ENCODE measurements around the gene DVL2.
"Not testable (repeated sequence)": the region's sequence is repeated elsewhere in the genome, so short reads cannot be mapped to it uniquely, and the experiment has no call there.

DVL2 gene

DNA sequence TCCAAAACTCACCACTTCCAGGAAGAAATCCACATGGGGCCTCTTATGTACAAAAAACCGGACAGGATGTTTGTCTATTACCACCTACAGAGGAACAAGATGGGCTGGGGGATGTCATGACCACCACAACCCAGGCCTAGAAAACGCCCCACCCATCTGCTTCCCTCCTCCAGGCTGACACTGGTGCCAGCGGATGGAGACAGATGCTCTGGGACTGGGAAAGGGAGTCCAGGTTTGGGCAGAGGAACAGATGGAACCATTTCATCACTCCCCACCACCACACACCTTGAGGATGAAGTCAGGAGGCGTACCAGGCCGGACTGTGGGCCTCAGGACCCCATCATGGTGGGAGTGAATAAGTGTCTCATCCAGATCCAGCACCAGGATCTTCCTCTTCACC is 12.5 kb upstream of the DVL2 start:
- Histone ChIP-seq H3K4me1 (ENCODE audit: control insufficient read depth in 5 of 5, insufficient read depth in 5 of 5, low read length in 5 of 5) (peaks cover 11 to 39% (median 36%) of the 10 kb centered on the region in 5 donors), H3K9ac (ENCODE audit: low read length in 5 of 5) (no peak overlapping the region)

GRCh38 chr17:7243838-7244237 is 9.5 kb upstream of the DVL2 start:
- H3K9me3 ChIP-seq (ENCODE audit: control insufficient read depth in 5 of 5, low read length in 5 of 5); H3K4me3 ChIP-seq (ENCODE audit: low read depth in 1 of 5, low read length in 5 of 5); H3K27me3 ChIP-seq (ENCODE audit: control insufficient read depth in 5 of 5, insufficient read depth in 4 of 5, low read length in 5 of 5): not testable (repeated sequence)
- Histone ChIP-seq H3K4me1 (ENCODE audit: control insufficient read depth in 5 of 5, insufficient read depth in 5 of 5, low read length in 5 of 5) (peaks cover 11 to 38% (median 35%) of the 10 kb centered on the region in 5 donors), H3K27ac (ENCODE audit: low read depth, low read length) (peak overlapping the region; percentile 99), H3K9ac (ENCODE audit: low read length in 5 of 5) (peak overlapping the region in 3 of 5 donors; percentile 51 to 95 (median 81)), H3K36me3 (ENCODE audit: control insufficient read depth in 5 of 5, insufficient read depth in 5 of 5, low read length in 5 of 5) (peaks cover 3 to 42% (median 34%) of the 10 kb centered on the region in 5 donors)

More for the DNA sequence above, 12.5 kb upstream of the DVL2 start:
- Histone ChIP-seq H3K9me3 (ENCODE audit: control insufficient read depth in 5 of 5, low read length in 5 of 5) (no peaks in the 10 kb centered on the region), H3K27ac (ENCODE audit: low read depth, low read length) (no peak overlapping the region), H3K27me3 (ENCODE audit: control insufficient read depth in 5 of 5, insufficient read depth in 4 of 5, low read length in 5 of 5) (no peaks in the 10 kb centered on the region), H3K36me3 (ENCODE audit: control insufficient read depth in 5 of 5, insufficient read depth in 5 of 5, low read length in 5 of 5) (peaks cover 3 to 30% (median 24%) of the 10 kb centered on the region in 5 donors), H3K4me3 (ENCODE audit: low read depth in 1 of 5, low read length in 5 of 5) (no peak overlapping the region)

GRCh38 chr17:7243453-7243729 is 9.1 kb upstream of the DVL2 start:
- H3K9ac ChIP-seq (ENCODE audit: low read length in 5 of 5) = peak overlapping the region; percentile 81 to 96 (median 94)

DNA sequence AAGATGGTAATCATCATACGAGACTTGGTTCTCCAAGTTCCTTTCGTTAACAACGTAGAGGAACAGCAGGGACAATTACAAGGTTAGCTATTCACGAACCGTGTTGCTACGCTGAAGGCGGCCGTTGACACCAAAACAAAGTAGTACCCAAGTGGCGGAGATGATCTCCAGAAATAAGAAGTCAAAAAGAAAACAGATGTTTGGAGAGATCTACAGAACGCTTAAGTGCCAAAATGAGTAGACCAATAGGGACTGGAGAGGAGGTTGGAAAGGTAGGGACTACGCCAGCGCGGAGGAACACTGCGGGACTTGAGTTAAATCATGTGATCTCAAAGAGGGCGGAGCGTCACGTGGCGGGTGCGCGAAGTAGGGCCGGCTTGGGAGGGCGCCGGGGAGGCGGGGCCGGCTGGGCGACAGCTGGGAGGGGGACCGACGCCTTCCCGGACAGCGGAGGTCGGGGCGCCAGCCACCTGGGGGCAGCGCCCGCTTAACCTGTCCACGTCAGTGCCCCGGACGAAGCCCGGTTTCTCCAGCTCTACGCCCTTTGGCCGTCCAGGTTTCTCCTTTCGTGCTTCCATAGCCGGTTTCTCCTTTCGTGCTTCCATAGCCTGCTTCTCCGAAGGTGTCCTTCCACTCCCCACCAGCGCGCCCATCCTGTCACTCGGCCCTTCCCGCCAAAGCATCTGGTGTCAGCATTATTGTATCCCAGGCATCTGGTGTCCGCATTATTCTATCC is 8.6 kb upstream of the DVL2 start:
- Histone ChIP-seq H3K27ac (ENCODE audit: low read depth, low read length) (peak overlapping the region; percentile 99), H3K4me1 (ENCODE audit: control insufficient read depth in 5 of 5, insufficient read depth in 5 of 5, low read length in 5 of 5) (peaks cover 11 to 38% (median 31%) of the 10 kb centered on the region in 5 donors), H3K27me3 (ENCODE audit: control insufficient read depth in 5 of 5, insufficient read depth in 4 of 5, low read length in 5 of 5) (no peaks in the 10 kb centered on the region), H3K4me3 (ENCODE audit: low read depth in 1 of 5, low read length in 5 of 5) (peak overlapping the region; percentile 61 to 98 (median 96)), H3K36me3 (ENCODE audit: control insufficient read depth in 5 of 5, insufficient read depth in 5 of 5, low read length in 5 of 5) (peaks cover 3 to 42% (median 34%) of the 10 kb centered on the region in 5 donors), H3K9ac (ENCODE audit: low read length in 5 of 5) (peak overlapping the region; percentile 91 to 97 (median 95)), H3K9me3 (ENCODE audit: control insufficient read depth in 5 of 5, low read length in 5 of 5) (no peaks in the 10 kb centered on the region)

More at GRCh38 chr17:7243453-7243729, 9.1 kb upstream of the DVL2 start:
- Histone ChIP-seq H3K9me3 (ENCODE audit: control insufficient read depth in 5 of 5, low read length in 5 of 5) (no peaks in the 10 kb centered on the region), H3K27ac (ENCODE audit: low read depth, low read length) (peak overlapping the region; percentile 99), H3K4me1 (ENCODE audit: control insufficient read depth in 5 of 5, insufficient read depth in 5 of 5, low read length in 5 of 5) (peaks cover 11 to 38% (median 31%) of the 10 kb centered on the region in 5 donors), H3K36me3 (ENCODE audit: control insufficient read depth in 5 of 5, insufficient read depth in 5 of 5, low read length in 5 of 5) (peaks cover 3 to 42% (median 34%) of the 10 kb centered on the region in 5 donors), H3K4me3 (ENCODE audit: low read depth in 1 of 5, low read length in 5 of 5) (peak overlapping the region; percentile 61 to 98 (median 96)), H3K27me3 (ENCODE audit: control insufficient read depth in 5 of 5, insufficient read depth in 4 of 5, low read length in 5 of 5) (no peaks in the 10 kb centered on the region)

DNA sequence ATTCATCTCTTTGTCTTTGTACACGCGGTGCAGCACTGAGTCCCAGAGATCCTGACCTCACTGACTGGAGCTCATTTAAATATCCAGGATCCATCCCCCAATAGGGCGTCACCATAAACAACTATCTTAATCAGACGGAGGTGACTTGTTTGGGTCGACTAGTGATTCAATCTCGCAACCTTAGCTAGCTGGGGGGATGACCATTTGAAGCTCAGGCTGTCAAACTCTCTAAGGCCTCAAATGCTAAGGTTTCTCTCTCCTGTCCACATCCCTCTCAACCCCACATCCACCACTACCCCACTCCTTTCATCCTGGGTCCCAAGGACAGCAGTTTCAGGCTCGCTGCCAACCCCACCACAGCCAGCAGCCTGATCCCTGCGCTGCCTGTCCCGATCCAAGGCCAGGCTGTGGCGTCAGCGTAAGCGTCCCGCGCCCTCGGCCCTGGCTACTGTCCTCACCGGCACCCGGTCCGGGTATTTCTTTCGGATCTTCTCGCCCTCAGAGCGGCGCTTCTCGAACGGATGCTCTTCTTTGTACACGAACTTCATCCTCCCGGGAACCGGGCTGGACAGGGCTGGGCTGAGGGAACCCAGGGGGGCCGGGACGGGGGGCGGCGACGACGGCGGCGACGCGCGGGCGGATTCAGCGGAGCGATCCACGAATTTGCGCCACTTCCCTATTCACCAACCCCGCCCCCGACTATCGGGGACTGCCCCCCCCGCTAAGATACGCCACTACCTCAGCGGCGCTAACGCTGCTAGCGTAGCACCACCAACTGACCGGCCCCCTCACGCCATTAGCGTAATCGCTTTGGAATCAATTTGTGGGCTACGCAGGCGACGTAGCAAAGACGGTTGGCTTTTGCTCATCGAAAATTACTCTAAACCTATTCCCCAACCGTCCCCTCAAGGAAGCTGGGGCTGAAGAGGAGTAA is 7.7 kb upstream of the DVL2 start, which contains the start of gene GABARAP:
Gene GABARAP, minus strand, starts transcription at position 667 of the 934 bp plus-strand sequence. Its CDS starts 119 bp downstream, at position 548.
- Histone ChIP-seq H3K27me3 (ENCODE audit: control insufficient read depth in 5 of 5, insufficient read depth in 4 of 5, low read length in 5 of 5) (no peaks in the 10 kb centered on the region), H3K4me1 (ENCODE audit: control insufficient read depth in 5 of 5, insufficient read depth in 5 of 5, low read length in 5 of 5) (peaks cover 14 to 43% (median 36%) of the 10 kb centered on the region in 5 donors), H3K9me3 (ENCODE audit: control insufficient read depth in 5 of 5, low read length in 5 of 5) (no peaks in the 10 kb centered on the region), H3K27ac (ENCODE audit: low read depth, low read length) (peak within 1 kb of the TSS; percentile 99), H3K9ac (ENCODE audit: low read length in 5 of 5) (peak within 1 kb of the TSS; percentile 94 to 98 (median 96)), H3K36me3 (ENCODE audit: control insufficient read depth in 5 of 5, insufficient read depth in 5 of 5, low read length in 5 of 5) (peaks cover 3 to 41% (median 34%) of the 10 kb centered on the region in 5 donors), H3K4me3 (ENCODE audit: low read depth in 1 of 5, low read length in 5 of 5) (peak within 1 kb of the TSS; percentile 94 to 98 (median 96))

GRCh38 chr17:7241090-7241733 is 6.9 kb upstream of the DVL2 start:
- Histone ChIP-seq H3K9ac (ENCODE audit: low read length in 5 of 5) (peak overlapping the region; percentile 94 to 98 (median 96)), H3K27ac (ENCODE audit: low read depth, low read length) (peak overlapping the region; percentile 99), H3K4me1 (ENCODE audit: control insufficient read depth in 5 of 5, insufficient read depth in 5 of 5, low read length in 5 of 5) (peaks cover 14 to 49% (median 39%) of the 10 kb centered on the region in 5 donors), H3K36me3 (ENCODE audit: control insufficient read depth in 5 of 5, insufficient read depth in 5 of 5, low read length in 5 of 5) (peaks cover 0 to 39% (median 32%) of the 10 kb centered on the region in 5 donors), H3K27me3 (ENCODE audit: control insufficient read depth in 5 of 5, insufficient read depth in 4 of 5, low read length in 5 of 5) (no peaks in the 10 kb centered on the region), H3K4me3 (ENCODE audit: low read depth in 1 of 5, low read length in 5 of 5) (peak overlapping the region; percentile 94 to 98 (median 96)), H3K9me3 (ENCODE audit: control insufficient read depth in 5 of 5, low read length in 5 of 5) (no peaks in the 10 kb centered on the region)

DNA sequence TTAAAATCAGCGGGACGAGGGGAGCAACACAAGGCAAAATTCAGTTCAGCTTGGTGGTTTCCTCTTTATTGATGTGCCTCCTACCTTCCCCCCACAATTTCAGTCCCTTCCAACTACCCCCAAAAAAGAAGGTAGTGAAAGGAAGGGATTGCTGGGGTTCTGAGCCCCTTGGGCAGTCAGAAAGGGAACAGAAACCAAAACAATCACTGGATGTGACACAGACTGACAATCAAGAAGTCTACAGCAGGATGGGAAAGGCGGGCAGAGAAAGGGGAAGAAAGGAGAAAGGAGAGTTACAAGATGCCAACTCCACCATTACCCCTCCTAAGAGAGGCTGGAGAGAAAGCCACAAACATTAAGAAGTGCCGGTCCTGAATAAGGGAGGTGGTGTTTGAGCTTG is 6.1 kb upstream of the DVL2 start:
- Histone ChIP-seq H3K9ac (ENCODE audit: low read length in 5 of 5) (peak overlapping the region in 3 of 5 donors; percentile 50 to 96 (median 95)), H3K4me3 (ENCODE audit: low read depth in 1 of 5, low read length in 5 of 5) (peak overlapping the region; percentile 94 to 98 (median 96)), H3K9me3 (ENCODE audit: control insufficient read depth in 5 of 5, low read length in 5 of 5) (no peaks in the 10 kb centered on the region), H3K27me3 (ENCODE audit: control insufficient read depth in 5 of 5, insufficient read depth in 4 of 5, low read length in 5 of 5) (no peaks in the 10 kb centered on the region), H3K27ac (ENCODE audit: low read depth, low read length) (peak overlapping the region; percentile 99), H3K36me3 (ENCODE audit: control insufficient read depth in 5 of 5, insufficient read depth in 5 of 5, low read length in 5 of 5) (peaks cover 0 to 40% (median 34%) of the 10 kb centered on the region in 5 donors), H3K4me1 (ENCODE audit: control insufficient read depth in 5 of 5, insufficient read depth in 5 of 5, low read length in 5 of 5) (peaks cover 14 to 51% (median 40%) of the 10 kb centered on the region in 5 donors)

DNA sequence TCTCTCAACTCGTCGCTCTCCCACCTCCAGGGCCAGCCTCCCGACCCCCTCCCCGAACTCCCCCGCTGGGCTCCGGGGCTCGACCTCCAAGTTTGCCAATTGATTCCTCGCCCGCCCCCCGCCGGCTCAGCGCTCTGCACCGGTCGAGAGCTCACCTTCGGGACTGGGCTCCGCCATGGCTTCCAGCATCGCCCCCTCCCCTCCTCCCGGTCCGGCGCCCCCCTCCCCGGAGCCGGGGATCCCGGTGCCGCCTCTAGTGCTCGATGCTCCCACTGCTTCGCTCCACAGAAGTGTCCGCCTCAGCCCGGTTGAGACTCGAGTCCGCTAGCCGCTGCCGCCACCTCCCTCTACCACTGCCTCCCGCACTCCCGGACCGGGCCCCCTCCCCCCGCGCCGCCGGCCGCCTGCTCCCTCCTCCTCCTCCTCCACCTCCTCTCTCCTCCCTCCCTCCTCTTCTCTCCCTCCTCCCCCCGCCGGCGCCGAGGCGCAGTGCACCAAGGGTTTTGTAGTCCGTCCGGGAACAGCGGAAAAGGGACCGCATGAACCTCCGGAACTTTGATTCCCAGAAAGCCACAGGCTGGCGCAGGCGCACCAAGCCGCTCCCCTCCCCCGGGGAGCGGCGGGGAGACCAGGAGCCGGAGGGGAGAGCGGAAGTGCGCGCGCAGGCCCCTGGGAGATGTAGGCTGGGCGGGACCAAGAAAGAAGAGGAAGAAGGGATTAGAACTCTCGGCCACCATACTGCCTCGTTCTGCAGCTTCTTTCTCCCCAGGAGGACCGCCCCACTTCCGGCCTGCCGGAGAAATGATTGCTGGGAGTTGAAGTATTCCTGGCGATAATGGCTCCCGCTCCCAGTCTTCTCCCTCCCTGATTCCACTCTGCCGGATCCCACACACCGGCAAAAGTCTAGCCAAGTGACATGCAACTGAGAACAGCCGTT is 5.0 kb upstream of the DVL2 start, which contains the start of gene PHF23:
Gene PHF23, minus strand, starts transcription at position 367 of the 937 bp plus-strand sequence. Its CDS starts 178 bp downstream, at position 189.
- Histone ChIP-seq H3K4me3 (ENCODE audit: low read depth in 1 of 5, low read length in 5 of 5) (peak within 1 kb of the TSS; percentile 88 to 96 (median 93)), H3K9me3 (ENCODE audit: control insufficient read depth in 5 of 5, low read length in 5 of 5) (no peaks in the 10 kb centered on the region), H3K27me3 (ENCODE audit: control insufficient read depth in 5 of 5, insufficient read depth in 4 of 5, low read length in 5 of 5) (no peaks in the 10 kb centered on the region), H3K9ac (ENCODE audit: low read length in 5 of 5) (peak within 1 kb of the TSS; percentile 87 to 97 (median 92)), H3K27ac (ENCODE audit: low read depth, low read length) (peak within 1 kb of the TSS; percentile 99), H3K36me3 (ENCODE audit: control insufficient read depth in 5 of 5, insufficient read depth in 5 of 5, low read length in 5 of 5) (peaks cover 0 to 38% (median 31%) of the 10 kb centered on the region in 5 donors), H3K4me1 (ENCODE audit: control insufficient read depth in 5 of 5, insufficient read depth in 5 of 5, low read length in 5 of 5) (peaks cover 14 to 61% (median 50%) of the 10 kb centered on the region in 5 donors)
